ENCODE results near the gene REG4. TPM values are rescaled to one million over a fixed set of nuclear protein-coding genes. Genes with fewer than 3 reads are reported as not detected.
A peak's percentile ranks its signal among the peaks of the same experiment; 100 is the strongest.

REG4 gene
- total RNA-seq, 4 donors from 2014 or later: not detected

DNA sequence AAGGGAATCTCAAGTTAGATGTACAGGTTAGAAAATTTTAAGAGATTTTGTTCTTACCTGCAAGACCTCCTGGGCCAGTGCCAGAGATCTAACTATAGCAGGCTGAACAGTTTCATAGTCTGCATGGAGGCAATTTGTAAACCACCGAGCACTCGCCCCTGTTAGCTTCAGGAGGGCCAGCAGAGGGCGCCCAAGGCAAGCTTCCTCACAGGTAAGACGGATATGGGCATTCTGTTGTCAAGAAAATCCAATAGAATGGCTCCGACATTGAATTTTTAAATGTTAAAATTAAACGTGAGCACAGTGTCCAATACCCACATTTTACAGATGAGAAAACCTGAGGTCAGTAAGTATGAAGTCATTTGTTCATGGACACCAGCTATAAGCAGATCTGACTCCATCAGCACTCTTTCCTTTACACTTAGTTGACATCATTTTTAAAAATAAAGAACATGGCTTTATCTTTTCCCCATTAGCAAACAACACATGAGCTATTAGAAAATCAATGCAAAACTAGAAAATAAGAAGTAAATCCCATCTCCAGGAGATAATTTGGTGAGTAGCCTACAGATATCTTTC lies 2.2 kb downstream of the REG4 start:
- WGBS, 2 donors (ENCODE audit: low coverage in 1 of 2): 0 to 1% methylated on average over 4 to 6 of the region's 6 CpGs

DNA sequence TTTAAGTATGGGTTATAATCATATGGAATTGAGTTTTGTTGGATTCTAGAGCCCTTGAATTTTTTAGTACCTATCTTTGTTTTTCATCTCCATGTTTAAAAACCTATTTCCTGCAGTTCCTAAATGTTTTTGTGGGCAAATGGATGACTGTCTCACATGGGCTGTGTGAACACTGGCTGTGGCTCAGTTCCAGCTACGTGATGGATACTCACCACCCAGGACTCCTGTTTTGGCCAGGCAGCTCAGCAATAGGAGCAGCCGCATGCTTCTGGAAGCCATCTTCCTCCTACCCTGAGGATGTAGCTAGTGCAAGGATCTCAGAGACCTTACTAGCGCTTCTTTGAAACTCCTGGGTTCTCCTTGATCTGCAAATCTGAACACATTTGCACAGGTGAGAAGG lies 2.8 kb downstream of the REG4 start:
- H3K27me3 ChIP-seq: peaks cover 7% of the 10 kb centered on the region
- TF ChIP-seq, protein P1, sequence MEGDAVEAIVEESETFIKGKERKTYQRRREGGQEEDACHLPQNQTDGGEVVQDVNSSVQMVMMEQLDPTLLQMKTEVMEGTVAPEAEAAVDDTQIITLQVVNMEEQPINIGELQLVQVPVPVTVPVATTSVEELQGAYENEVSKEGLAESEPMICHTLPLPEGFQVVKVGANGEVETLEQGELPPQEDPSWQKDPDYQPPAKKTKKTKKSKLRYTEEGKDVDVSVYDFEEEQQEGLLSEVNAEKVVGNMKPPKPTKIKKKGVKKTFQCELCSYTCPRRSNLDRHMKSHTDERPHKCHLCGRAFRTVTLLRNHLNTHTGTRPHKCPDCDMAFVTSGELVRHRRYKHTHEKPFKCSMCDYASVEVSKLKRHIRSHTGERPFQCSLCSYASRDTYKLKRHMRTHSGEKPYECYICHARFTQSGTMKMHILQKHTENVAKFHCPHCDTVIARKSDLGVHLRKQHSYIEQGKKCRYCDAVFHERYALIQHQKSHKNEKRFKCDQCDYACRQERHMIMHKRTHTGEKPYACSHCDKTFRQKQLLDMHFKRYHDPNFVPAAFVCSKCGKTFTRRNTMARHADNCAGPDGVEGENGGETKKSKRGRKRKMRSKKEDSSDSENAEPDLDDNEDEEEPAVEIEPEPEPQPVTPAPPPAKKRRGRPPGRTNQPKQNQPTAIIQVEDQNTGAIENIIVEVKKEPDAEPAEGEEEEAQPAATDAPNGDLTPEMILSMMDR (IDR thresholded peaks at IDR 0.05): no peak
- TF ChIP-seq POLR2A (IDR thresholded peaks at IDR 0.05) (no peak), EP300 (IDR thresholded peaks at IDR 0.05) (no peak), POLR2AphosphoS5 (IDR thresholded peaks at IDR 0.05) (no peak)
- peaks cover 0 to 4% (median 0%) of the 10 kb centered on the region in 3 donors for H3K4me1 ChIP-seq
- ATAC-seq: no peak
- H3K36me3 ChIP-seq: no peaks in the 10 kb centered on the region
- no peaks in the 10 kb centered on the region for H3K9me3 ChIP-seq
- no peak overlapping the region for H3K27ac ChIP-seq
- WGBS, 2 donors (ENCODE audit: low coverage in 1 of 2): 38 to 43% methylated on average over 1 to 3 of the region's 3 CpGs
- H3K4me3 ChIP-seq: no peak overlapping the region

More for the DNA sequence above, 2.2 kb downstream of the REG4 start:
- no peak overlapping the region for H3K4me3 ChIP-seq
- no peaks in the 10 kb centered on the region for H3K9me3 ChIP-seq
- no peak for TF ChIP-seq POLR2A (IDR thresholded peaks at IDR 0.05)
- TF ChIP-seq, protein P1 (IDR thresholded peaks at IDR 0.05): peak; percentile 50 to 89 (median 57)
- ATAC-seq: peak; percentile 58
- H3K27ac ChIP-seq: no peak overlapping the region
- H3K4me1 ChIP-seq: peaks cover 0 to 4% (median 0%) of the 10 kb centered on the region in 3 donors
- H3K36me3 ChIP-seq: no peaks in the 10 kb centered on the region
- peaks cover 7% of the 10 kb centered on the region for H3K27me3 ChIP-seq

DNA sequence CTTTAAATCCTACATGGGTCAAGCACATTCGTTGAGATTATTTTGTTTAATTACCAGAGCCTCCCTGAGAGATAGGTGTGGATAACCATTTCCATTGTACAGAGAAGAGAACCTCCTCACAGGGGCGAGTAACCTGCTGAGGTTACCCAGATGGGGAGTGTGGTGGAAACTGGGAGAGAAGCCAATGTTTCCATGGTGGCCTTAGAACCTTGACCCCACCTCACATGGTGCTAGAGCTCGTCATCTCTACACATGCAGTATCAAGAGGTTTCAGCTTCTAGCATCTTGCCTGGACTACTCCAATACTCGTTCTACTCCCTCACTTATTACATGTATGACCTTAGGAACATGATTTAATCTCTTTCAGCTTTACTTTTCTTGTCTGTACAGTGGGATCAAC lies 4.8 kb downstream of the REG4 start:
- no peak for ATAC-seq
- Histone ChIP-seq H3K27me3 (peaks cover 7% of the 10 kb centered on the region), H3K4me1 (peaks cover 0 to 4% (median 0%) of the 10 kb centered on the region in 3 donors), H3K9me3 (no peaks in the 10 kb centered on the region), H3K27ac (no peak overlapping the region), H3K4me3 (no peak overlapping the region), H3K36me3 (no peaks in the 10 kb centered on the region)
- 69 to 89% methylated on average over 2 to 4 of the region's 4 CpGs for WGBS, 2 donors (ENCODE audit: low coverage in 1 of 2)
- TF ChIP-seq EP300 (IDR thresholded peaks at IDR 0.05) (no peak), POLR2AphosphoS5 (IDR thresholded peaks at IDR 0.05) (no peak), POLR2A (IDR thresholded peaks at IDR 0.05) (no peak)
- TF ChIP-seq, protein P1 (IDR thresholded peaks at IDR 0.05): no peak

DNA sequence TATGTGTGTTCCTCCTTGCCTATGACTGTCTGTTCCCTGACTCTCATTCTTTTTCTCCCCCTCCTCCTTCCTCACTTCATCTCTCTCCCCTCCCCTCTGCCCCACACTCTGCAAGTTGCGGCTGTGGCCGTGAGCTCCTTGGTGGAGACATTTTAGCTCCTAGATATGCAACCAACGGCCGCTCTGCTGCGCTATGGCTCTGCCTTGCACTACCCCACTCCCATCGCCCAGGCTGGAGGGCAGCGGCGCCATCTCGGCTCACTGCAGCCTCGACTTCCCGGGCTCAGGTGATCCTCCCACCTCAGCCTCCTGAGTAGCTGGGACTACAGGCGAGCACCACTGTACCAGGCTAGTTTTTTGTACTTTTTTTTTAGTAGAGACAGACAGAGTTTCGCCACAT lies 5.5 kb downstream of the REG4 start:
- 60 to 97% methylated on average over 1 to 5 of the region's 13 CpGs for WGBS, 2 donors (ENCODE audit: low coverage in 1 of 2)
- no peak overlapping the region for H3K4me3 ChIP-seq
- H3K9me3 ChIP-seq: no peaks in the 10 kb centered on the region
- no peak for ATAC-seq
- H3K4me1 ChIP-seq: peaks cover 0 to 4% (median 0%) of the 10 kb centered on the region in 3 donors
- H3K27me3 ChIP-seq: peaks cover 7% of the 10 kb centered on the region
- H3K27ac ChIP-seq: no peak overlapping the region
- H3K36me3 ChIP-seq: no peaks in the 10 kb centered on the region
- TF ChIP-seq, protein P1 (IDR thresholded peaks at IDR 0.05): no peak
- no peak for TF ChIP-seq POLR2A (IDR thresholded peaks at IDR 0.05)

DNA sequence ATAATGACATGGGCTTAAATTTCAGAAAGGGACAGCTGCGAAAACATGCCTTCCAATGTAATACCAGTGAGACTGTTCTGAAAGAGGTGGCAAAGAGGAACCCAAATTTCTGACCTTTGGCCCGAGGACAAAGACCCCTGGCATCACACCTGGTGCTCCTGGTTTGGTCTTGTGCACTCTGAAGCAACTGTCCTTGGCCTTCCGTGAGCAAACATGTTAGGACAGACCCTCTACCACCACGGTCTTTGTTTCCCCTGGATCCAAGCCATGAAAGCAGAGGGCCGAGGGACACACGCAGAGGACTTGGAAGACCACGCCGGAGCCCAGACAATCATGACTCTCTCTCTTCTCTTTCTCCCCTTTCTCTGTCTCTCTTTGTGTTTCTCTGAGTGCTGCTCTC lies 6.0 kb downstream of the REG4 start:
- 93 to 95% methylated on average over 3 to 8 of the region's 8 CpGs for WGBS, 2 donors (ENCODE audit: low coverage in 1 of 2)
- ATAC-seq: no peak

More for the DNA sequence above, 6.0 kb downstream of the REG4 start:
- H3K27me3 ChIP-seq: peaks cover 7% of the 10 kb centered on the region
- TF ChIP-seq POLR2AphosphoS5 (IDR thresholded peaks at IDR 0.05) (no peak), EP300 (IDR thresholded peaks at IDR 0.05) (no peak), POLR2A (IDR thresholded peaks at IDR 0.05) (no peak)
- TF ChIP-seq, protein P1 (IDR thresholded peaks at IDR 0.05): no peak
- H3K27ac ChIP-seq: no peak overlapping the region
- no peaks in the 10 kb centered on the region for H3K9me3 ChIP-seq
- peaks cover 0 to 4% (median 0%) of the 10 kb centered on the region in 3 donors for H3K4me1 ChIP-seq
- H3K36me3 ChIP-seq: no peaks in the 10 kb centered on the region
- H3K4me3 ChIP-seq: no peak overlapping the region
